HG03175 (cell line): Measurements from ENCODE around the gene INPP5A.
"Not testable (repeated sequence)": the region's sequence is repeated elsewhere in the genome, so short reads cannot be mapped to it uniquely, and the experiment has no call there.

ENCODE experiments used
- ATAC-seq: cut with Tn5 transposase; IDR thresholded peaks from one replicate; pipeline ENCODE4 v1.9.1; 2021; ENCODE audit warnings: mild to moderate bottlenecking, moderate library complexity; ENCODE audit not compliant: unreplicated experiment

Gene INPP5A

DNA sequence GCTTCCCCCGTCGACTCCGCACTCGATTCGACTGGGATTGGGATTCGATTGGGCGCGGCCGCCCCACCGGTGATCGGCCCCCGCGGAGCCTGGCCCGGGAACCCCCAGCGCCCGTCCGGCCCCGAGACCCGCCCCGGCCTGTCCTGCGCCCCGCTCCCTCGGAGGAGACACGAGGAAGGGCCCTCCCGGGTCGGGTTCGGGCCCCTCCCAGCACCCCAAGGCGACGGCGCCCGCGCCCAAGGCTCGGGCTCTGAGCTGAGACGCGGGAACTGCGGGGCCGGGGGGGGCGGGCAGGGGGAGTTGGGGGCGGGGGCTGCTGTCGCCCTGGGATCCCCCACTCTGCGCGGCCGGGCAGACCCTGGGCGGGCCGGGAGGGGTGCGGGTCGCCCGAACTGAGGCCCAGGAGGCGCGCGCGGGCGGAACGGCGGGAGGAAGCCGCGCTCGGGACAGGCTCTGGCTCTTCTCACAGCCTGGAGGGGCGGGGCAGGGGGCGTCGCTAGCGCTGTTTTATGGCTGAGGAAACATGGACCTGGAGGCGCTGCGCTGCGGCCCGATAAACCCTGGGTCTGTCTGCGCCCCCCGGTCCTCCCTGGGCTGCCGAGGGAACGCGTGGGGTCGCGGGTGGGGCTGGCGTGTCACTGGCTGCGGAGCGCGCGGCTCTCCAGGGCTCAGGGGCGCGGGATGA is 250.1 kb downstream of the INPP5A start:
- no peak for ATAC-seq

DNA sequence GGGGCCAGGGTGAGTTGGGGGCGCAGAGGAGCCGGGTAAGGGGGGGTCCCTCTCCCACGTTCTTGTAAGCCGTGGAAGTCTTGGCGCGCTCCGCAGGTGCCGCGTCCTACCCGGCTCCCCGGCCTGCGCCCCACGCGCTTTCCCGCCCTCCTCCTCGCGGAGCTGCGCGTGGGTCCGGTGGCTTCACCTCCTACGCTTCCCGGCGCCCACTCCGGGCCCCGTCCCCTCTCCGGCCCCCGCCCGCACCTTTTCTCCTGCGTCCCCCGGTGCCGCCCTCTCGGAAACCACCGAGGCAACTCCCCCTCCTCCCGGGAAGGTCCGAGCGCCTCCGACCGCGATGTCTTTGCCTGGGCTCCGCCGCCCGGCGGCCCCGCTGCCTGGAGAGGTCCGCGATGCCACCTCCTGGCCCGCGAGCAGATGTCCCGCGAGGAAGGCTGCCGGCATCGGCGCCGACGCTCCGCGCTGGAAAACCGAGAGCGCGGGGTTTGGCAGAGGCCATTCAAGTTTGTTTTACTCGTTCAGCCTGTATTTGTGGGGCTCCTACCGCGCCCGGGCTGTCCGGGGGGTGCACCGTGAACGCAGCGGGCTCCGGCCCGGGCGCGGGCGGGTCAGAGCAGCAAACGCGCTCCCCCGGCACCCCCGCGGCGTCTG is 250.7 kb downstream of the INPP5A start:
- ATAC-seq, result no peak

DNA sequence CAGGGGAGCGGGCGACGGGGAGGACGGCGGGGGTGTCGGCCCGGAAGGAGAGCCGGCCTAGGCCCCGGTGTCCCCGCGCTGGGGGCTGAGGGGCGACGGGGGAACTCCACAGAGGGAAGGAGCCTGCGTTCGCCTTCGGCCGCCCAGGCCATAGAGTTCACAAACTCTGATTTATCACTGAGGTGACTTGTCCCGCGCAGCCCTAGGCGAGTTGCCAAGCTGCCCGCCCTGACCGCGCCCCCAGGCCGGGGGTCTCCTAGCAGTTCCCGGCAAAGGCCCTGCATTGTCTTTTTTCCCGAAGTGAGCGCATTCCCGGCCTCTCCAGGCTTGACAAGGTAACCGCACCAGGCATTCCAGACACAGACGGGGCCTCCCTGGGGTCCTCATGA is 251.2 kb downstream of the INPP5A start:
- no peak for ATAC-seq

DNA sequence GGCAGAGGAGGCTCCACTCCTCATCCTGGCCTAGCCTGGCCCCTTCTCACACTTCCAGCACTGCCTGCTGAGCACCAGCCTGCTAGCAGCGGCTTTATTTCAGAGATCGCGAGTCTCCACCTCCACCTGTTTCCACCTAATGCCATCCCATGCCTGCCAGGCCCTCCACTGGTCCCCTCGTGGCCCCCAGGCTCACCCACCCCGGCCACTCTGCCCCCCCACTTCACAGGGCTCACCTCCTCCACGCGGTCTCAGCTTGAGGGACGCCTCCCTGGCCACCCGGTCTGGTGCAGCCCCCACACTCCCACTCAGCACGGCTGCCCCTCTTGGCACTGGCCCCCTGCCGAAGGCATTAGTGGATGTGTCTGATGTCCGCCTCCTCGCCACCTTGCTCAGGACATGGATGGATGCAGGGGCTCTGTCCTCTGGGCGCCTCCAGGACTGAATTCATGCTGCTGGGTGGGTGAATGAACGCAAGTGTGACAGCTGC is 252.1 kb downstream of the INPP5A start:
- ATAC-seq, result no peak

DNA sequence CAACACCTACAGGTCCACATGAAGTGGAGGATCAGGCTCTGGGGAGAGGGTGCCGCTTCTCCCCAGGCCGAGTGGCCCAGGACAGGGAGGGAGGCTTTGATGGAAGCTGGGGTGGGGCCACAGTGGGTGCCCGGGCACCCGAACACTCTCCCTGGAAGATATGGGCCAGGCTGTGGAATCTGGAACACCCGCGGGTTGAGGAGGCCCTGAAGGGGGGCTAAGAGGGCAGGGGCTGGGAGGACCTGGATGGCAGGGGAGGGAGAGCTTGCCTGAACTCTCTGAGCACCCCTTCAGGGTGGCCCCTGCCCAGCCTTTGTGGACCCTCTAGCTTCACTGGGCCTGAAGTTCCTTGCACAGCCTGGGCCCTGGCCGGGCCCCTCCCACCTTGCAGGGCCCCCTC is 252.9 kb downstream of the INPP5A start:
- ATAC-seq, result no peak

DNA sequence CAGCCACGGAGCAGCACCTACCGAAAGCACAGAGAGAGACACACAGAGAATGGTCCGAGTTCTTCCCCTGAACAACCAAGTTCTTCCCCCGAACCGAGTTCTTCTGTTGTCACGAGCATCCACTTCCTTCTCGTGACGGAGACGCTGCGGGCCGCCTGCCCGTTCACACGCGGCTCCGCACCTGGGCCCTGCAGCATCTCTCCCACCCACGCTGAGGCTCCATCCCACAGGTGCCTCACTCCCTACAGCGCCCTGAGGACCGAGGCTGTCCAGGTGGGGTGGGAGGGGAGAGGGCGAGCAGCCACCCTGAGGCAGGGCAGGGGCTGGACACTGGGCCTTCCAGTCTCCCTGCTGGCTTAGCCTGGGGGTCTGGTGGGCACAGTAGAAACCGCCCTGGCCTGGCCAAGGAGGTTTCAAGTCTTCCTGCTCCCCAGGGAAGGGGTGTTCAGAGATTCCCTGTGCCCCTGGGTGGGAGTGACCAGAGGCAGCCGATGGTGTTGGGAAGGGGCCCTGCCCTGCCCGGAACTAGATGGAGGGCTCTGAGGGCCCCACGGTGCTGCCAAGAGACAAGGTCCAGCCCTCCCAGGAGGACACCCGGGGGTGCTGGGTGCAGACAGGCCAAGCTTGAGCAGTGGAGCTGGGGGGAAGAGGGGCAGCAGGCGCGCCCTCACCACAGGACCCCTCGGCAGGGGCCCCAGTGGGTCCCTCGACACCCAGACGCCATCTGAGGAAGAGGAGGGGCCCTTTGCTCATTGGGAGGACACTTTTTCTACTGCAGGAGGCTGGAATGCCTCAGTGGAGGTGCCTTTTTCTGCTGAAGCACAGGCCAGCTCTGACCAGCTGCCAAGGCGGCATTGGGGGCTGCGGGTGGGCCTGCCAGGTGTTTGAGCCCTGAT is 253.6 kb downstream of the INPP5A start:
- no peak for ATAC-seq

DNA sequence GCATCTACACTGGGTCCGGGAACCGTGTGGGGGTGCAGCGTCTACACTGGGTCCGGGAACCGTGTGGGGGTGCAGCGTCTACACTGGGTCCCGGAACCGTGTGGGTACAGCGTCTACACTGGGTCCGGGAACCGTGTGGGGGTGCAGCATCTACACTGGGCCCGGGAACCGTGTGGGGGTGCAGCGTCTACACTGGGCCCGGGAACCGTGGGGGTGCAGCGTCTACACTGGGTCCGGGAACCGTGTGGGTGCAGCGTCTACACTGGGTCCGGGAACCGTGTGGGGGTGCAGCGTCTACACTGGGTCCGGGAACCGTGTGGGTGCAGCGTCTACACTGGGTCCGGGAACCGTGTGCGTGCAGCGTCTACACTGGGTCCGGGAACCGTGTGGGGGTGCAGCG is 254.5 kb downstream of the INPP5A start:
- ATAC-seq, result not testable (repeated sequence)

DNA sequence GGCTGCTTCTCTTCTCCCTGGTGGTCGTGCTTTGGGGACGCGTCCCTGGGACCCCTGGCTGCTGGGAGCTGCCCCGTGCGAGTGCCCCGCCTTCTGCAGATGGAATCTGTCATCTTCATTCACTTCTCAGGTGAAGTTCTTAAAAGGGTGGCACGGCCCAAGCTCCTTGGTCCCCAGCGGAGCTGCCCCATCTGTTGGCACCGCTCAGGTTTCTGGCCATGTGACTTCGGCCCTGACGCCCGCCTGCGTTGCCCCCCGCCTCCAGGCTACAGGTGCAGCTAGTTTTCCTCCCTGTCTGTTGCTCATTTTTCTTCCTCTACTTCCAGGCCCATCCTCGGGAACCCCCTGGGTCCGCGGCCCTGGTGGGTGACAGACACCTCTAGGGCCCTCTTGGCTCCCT is 255.2 kb downstream of the INPP5A start:
- ATAC-seq, result no peak

DNA sequence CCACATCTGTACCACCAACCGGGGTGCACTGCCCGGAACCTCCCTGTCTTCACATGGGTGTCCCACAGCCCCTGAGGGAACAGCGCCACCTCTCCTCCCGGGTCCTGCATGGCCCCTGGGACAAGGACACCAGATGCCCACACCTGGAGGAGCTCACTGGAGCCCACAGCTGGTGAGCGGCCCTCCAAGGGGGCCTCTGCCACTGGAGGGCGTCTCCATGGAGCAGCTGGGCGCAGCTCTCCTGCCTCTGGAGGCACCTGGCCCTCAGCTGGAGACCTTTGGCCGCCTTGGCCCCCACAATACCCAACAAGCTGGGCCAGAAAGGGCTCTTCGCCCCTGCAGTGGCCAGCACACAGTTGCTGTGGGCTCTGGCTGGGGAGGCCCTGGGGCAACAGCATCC is 255.6 kb downstream of the INPP5A start:
- ATAC-seq, result no peak

DNA sequence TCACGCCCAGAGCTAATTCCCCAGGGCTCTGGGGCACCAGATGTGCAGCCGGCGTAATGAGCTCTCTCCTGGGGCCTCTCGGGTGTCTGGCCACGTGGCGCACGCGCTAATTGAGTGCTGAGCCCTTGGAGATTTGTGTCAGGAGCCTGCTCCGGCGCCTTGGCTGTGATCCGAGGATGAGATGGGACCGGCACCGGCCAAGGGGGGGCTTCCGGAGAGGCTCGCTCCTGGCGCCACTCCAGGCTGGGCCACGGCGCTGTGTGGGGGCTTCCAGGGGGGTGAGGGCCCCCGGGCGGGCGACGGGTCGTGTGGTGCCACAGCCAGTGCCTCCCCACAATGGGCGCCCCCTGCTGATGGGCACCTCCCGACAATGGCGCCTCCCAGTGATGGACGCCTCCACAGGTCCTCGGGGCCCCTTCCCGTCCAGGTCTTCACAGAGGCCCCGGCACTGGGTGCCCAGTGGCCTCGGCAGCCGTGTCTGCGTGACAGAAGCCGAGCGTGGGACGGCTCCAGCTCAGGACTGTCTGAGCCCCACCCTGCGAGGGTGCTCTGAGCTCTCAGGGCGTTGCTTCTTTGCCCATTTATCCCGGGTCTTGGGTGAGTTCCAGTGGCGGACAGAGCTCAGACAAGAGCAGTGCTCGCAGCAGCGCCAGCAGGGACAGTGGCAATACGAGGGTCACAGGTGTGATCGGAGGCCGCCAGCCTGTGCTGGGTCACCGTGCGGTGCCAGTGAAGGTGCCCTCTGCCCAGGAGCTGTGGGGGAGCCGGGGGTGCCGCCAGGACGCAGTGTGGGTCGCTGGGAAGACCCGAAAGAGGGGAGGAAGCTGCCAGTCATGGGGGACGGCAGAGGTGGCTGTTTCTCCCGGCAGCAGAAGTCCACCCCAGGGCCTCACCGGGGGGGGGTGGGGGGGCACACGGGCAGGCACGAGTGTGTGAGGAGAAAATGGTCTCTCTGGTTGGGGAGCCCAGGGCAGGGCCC is 256.6 kb downstream of the INPP5A start:
- no peak for ATAC-seq

DNA sequence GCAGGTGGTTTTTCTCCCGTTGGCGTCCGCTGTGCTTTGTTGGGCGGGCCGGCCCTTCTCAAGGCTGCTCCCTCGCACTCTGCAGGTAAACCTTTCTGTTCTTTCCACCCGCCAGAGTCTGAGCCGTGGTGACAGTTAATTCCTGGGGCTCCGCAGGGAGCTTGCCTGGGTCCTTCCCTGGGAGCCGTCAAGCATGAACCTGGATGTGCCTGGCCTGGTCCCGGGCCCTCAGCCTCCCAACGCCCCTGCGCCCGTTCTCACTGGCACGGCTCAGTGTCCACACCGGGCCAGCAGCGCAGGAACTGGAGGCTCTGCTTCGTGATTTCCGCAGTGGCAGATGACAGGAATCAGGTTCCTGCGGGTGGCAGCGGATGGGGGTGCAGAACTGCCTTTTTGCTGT is 259.3 kb downstream of the INPP5A start:
- ATAC-seq, result no peak

DNA sequence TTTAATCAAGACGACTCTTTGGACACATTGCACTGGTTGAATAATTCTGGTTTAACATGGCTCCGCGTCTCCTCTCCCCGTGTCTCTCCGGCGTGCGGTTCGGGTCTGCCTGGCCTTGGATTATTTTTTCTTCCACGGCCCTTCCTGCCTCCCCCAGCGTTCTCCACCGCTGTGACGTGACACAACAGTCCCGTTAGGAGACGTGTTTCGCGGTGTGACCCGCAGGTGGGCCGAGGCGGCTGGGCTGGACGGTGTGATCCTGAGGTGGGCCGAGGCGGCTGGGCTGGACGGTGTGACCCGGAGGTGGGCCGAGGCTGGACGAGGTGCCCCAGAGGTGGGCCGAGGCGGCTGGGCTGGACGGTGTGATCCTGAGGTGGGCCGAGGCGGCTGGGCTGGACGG is 260.4 kb downstream of the INPP5A start:
- ATAC-seq, result not testable (repeated sequence)

DNA sequence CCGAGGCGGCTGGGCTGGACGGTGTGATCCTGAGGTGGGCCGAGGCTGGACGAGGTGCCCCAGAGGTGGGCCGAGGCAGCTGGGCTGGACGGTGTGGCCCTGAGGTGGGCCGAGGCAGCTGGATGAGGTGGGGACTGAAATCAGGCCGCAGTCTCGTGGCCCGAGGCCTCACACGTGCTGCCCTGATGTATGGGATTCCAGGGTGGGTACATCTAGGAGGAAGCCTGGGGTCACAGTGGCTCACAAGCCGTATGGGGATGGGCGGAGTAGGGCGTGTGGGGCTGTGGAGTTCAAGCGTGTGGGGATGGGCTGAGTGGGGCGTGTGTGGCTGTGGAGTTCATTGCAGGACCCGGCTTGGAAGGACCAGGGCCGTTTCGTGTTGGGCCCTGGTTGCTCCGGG is 260.8 kb downstream of the INPP5A start:
- no peak for ATAC-seq

DNA sequence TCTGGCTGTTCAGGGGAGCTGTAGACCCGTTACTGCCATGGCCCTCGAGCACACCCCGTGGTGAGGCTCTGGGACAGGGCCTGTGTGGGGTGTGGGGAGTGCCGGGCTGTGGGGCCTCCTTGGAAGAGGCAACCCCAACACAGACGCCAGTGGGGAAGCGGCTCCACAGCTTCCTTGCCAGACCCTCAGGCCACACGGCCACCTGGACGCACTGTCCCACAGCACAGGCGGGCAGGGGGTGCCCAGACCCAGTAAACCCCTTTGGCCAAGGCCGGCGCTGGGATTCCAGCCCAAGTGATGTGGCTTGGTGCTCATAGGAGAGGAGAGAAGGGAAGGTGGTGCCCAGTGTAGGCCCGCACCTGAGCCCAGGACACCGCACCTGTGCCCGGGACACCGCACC is 261.3 kb downstream of the INPP5A start:
- ATAC-seq, result no peak

DNA sequence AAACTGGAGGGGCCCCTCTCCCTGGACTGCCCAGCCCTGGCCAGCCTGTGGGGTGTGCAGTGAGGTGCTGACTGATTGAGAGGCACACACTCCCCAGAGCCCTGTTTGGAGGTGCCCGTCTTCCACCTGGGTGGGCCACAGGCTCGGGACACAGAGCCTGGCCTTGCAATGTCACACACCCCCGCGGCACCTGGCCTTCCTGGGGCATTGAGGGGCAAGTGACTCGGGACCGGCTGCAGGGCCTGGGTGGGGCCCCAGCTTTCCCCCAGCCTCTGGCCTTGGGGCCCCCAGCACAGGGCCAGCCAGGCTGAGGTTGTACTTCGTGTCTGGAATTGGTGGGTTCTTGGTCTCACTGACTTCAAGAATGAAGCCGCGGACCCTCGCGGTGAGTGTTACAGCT is 262.3 kb downstream of the INPP5A start:
- ATAC-seq, result no peak

DNA sequence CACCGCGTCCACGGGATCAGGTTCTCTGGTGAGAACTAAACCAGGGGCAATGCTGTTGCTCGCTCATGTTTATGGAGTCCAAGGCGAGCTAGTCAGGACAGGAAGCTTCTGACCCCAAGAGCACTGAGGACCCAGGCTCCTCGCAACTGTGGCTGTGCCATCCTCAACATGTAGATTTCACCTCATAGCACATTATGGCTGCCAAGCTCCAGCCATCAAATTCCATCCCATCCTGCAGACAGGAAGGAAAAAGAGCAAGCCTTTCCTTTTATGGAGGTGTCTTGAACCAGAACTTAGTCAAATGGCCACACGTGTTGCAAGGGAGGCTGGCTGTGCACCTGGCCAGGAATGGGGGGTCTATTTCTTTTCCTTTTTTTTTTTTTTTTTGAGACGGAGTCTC is 264.5 kb downstream of the INPP5A start:
- no peak for ATAC-seq

DNA sequence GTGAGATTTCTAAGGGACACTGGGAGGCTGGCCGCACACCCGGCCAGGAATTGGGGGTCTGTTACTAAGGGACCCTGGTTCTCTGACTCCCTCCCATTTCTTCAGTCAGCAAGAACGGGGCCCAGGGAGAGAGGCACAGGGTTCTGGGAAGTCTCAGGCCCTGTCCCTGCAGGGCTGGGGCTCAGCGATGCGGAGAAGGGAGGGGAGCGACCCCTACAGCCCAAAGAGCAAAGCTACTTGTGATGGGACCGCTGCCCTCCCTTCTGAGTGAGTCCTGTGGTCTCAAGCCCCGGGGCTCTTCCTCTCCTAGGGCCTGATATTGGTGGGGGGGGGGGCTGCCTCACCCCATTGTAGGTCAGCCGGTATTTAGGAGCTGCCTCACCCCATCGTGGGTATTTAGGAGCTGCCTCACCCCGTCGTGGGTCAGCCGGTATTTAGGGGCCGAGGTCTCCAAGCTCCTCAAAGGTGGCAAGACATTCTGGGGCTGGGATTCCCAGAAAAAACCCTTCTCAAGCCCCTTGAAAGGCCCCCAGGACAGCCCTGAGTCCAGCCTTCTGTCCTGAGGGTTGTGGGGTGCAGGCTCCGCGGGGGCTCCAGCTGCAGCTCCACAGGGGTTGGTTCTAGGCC is 265.2 kb downstream of the INPP5A start:
- ATAC-seq, result no peak

DNA sequence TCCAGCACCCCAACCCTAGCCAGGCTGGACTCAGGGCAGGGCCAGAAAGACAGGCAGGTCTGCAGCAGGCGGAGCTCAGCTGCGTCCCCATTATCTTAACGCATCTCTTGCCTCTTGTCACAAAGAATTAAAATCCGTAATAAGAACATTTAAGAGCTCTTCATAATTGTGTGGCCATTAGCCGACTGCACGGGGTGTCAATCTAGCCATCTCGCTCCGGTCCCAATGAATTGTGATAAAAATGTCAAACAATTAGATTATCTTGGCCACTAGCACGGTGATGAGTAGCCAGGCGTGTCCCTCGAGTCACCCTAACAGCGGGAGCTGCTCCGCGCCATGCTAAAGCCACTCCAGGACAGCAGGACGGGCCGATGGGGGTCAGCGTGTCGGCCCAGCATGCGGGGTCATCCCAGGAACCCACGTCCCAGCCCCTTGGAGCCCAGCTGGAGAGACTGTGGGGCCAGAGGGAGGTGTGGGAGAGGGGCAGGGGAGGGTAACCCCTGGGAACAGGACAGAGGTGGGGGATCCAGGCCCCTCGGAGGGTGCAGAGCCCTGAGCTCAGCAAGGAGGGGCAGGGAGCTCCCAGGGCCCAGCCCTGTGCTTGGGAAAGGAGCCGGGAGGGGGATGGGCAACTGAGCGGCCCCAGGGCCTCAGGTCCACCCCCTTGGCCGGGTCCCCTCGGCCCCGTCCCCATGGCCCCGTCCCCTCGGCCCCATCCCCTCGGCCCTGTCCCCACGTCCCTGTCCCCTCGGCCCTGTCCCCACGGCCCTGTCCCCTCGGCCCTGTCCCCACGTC is 266.0 kb downstream of the INPP5A start:
- no peak for ATAC-seq

DNA sequence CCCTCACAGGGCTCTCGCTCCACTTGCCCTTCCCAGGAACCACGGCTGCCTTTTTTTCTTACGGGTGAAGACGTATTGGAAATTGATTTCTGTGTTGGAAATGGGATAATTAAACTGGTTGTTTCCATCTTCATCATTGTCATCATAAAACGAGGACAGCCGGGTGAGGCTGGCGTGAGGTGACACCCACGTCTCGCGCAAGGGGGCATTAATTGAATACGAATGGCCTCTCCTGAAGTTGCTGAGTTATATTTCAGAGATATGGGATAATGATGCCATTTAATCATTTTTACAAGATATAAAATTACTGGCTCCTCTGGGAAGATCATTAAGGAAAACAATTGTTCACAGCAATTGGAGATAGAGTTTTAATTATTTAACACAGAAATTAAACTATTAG is 266.7 kb downstream of the INPP5A start:
- no peak for ATAC-seq
